Spleen (tissue), 11 donors: ENCODE data around the gene LATS1. TPM values are rescaled to one million over a fixed set of nuclear protein-coding genes. Genes with fewer than 3 reads are reported as not detected.

Experiments
- DNase-seq: peaks from one replicate; pipeline ENCODE4 v3.0.0-alpha.2; 2020
- H3K27ac ChIP-seq, 8 donors: fragments of 200-600 bp; sonication (generic) in 7 of 8; 1 replicate in 4 of 8; 2 replicates in 4 of 8; pipeline versions ENCODE4 v1.5.0 to v1.8.0; 2016 to 2021; ENCODE audit warnings: inconsistent platforms in 4 of 8, mild to moderate bottlenecking in 4 of 8, moderate library complexity in 1 of 8
- H3K27me3 ChIP-seq, 7 donors: fragments of 200-600 bp; sonication (generic) in 6 of 7; replicated peaks in 1 of 7; 1 replicate in 4 of 7; 2 replicates in 3 of 7; pipeline versions ENCODE4 v1.5.0 to v1.8.0; 2016 to 2021; ENCODE audit warnings: inconsistent platforms in 3 of 7, mild to moderate bottlenecking in 1 of 7
- H3K36me3 ChIP-seq, 6 donors: fragments of 200-600 bp; sonication (generic) in 5 of 6; 1 replicate in 4 of 6; 2 replicates in 2 of 6; pipeline versions ENCODE4 v1.5.0 to v1.8.0; 2016 to 2021; ENCODE audit warnings: inconsistent platforms in 2 of 6
- H3K4me1 ChIP-seq, 6 donors: fragments of 200-600 bp; sonication (generic) in 5 of 6; 1 replicate in 3 of 6; 2 replicates in 3 of 6; pipeline versions ENCODE4 v1.5.0 to v1.8.0; 2016 to 2021; ENCODE audit warnings: inconsistent platforms in 3 of 6
- H3K4me3 ChIP-seq, 8 donors: fragments of 200-600 bp; sonication (generic) in 7 of 8; 1 replicate in 4 of 8; 2 replicates in 4 of 8; pipeline versions ENCODE4 v1.5.0 to v1.8.0; 2016 to 2021; ENCODE audit warnings: inconsistent platforms in 4 of 8, mild to moderate bottlenecking in 4 of 8, moderate library complexity in 2 of 8
- H3K9me3 ChIP-seq, 8 donors: fragments of 200-600 bp; sonication (generic) in 7 of 8; 1 replicate in 4 of 8; 2 replicates in 4 of 8; pipeline versions ENCODE4 v1.5.0 to v1.8.0; 2016 to 2021; ENCODE audit warnings: inconsistent platforms in 4 of 8
- POLR2A ChIP-seq, 3 donors: fragments of 450-650 bp; IDR thresholded peaks; one replicate each; pipeline ENCODE4 v1.5.1; 2017; ENCODE audit warnings: antibody characterized with exemption in 3 of 3, mild to moderate bottlenecking in 1 of 3
- POLR2AphosphoS5 ChIP-seq, 3 donors: sonication (generic); formaldehyde crosslinking; IDR thresholded peaks; one replicate each; pipeline ENCODE4 v1.5.1; 2017; ENCODE audit warnings: antibody characterized with exemption in 3 of 3
- WGBS, 5 donors: extraction: QIAGEN DNeasy Blood & Tissue Kit in 3 of 5; methylation state at CpG; one replicate each; pipeline versions ENCODE4 v1.1.5 to v1.1.7; 2013 to 2018; 5-methylcytosine and 5-hydroxymethylcytosine counted together
- intact Hi-C: fragments of 100-400 bp; cut with DNase I; formaldehyde crosslinking; loops from one replicate; pipeline ENCODE4 v1.15.0; 2023; ENCODE audit warnings: low total_unique reads
- polyA plus RNA-seq, 3 donors: library from polyadenylated mRNA; stranded (reverse); fragments of 200-250 nt; gene quantifications; one replicate each; pipeline ENCODE4 v1.2.1, GENCODE V29; 2013
- total RNA-seq, 7 donors: library from RNA; depleted of rRNA in 3 of 7; stranded (reverse); fragments of >200 nt in 3 of 7; fragmentation: NEBNext Ultra II Directional in 4 of 7; extraction: Animal tissue kit (Norgen Biotek cat#: 25700) in 4 of 7; gene quantifications; one replicate each; pipeline versions ENCODE4 v1.1.0 to v1.2.1, GENCODE V29; 2016 to 2021
- TF ChIP-seq, protein P1 (sequence below), 11 experiments: fragments of 200-600 bp in 7 of 11; fragments of 450-650 bp in 4 of 11; sonication (generic) in 4 of 11; IDR thresholded peaks in 8 of 11; conservative IDR thresholded peaks in 3 of 11; 1 replicate in 7 of 11; 2 replicates in 4 of 11; pipeline versions ENCODE4 v1.4.0 to v1.8.0; 2016 to 2021; ENCODE audit warnings: antibody characterized with exemption in 11 of 11, inconsistent platforms in 4 of 11, mild to moderate bottlenecking in 1 of 11
- donor health status: healthy with polysubstance abuse.
- donor health status: DM: no; HTN: no; CAD: no; lungs with moderate emphysema.
- donor health status: DM: no; HTN: no; CAD: no.
- donor health status: Bipolar disorder and iron deficiency.
- donor health status: healthy.
- donor health status: DM: no; HTN: no; CAD: no.
- donor health status: DM: yes; HTN: yes; CAD: no.

Gene LATS1
- total and polyA plus RNA-seq, 10 donors: 5.0 to 40.9 (median 33.5) TPM

DNA sequence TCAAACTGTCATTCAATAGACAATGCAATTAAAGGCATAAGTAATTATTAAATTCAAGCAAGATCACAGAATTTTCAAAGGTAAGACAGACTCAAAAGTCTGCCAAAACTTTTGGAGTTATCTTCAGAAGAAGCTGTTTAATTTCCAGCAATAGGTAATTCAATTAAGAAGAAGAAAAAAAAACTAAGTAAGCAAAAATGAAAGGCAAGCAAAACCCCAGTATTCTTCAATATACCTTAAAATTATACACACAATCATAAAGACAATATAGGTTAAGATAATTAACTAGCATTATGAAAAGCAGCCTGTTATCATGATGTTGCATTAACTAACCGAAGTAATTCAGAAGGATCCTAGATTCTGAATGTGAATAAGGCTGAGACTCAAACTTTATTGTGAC is 3.5 kb downstream of the LATS1 start:
- Histone ChIP-seq H3K9me3 (no peaks in the 10 kb centered on the region), H3K27ac (no peak overlapping the region), H3K4me3 (no peak overlapping the region), H3K36me3 (peaks cover 0 to 13% (median 2%) of the 10 kb centered on the region in 6 donors), H3K4me1 (peaks cover 23 to 90% (median 71%) of the 10 kb centered on the region in 6 donors), H3K27me3 (no peaks in the 10 kb centered on the region)
- 90 to 98% (median 93%) methylated on average over 1 of the region's 1 CpG for WGBS, 5 donors
- intact Hi-C loops: loop anchor here (10.0 kb wide), 2 partner anchors 70 to 150 kb away; partner anchors contain the start of genes GINM1 and KATNA1
- no peak for DNase-seq
- TF ChIP-seq, protein P1, sequence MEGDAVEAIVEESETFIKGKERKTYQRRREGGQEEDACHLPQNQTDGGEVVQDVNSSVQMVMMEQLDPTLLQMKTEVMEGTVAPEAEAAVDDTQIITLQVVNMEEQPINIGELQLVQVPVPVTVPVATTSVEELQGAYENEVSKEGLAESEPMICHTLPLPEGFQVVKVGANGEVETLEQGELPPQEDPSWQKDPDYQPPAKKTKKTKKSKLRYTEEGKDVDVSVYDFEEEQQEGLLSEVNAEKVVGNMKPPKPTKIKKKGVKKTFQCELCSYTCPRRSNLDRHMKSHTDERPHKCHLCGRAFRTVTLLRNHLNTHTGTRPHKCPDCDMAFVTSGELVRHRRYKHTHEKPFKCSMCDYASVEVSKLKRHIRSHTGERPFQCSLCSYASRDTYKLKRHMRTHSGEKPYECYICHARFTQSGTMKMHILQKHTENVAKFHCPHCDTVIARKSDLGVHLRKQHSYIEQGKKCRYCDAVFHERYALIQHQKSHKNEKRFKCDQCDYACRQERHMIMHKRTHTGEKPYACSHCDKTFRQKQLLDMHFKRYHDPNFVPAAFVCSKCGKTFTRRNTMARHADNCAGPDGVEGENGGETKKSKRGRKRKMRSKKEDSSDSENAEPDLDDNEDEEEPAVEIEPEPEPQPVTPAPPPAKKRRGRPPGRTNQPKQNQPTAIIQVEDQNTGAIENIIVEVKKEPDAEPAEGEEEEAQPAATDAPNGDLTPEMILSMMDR (IDR thresholded peaks at IDR 0.05 in 8 of 11, conservative IDR thresholded peaks at IDR 0.05 in 3 of 11): no peak
- TF ChIP-seq POLR2AphosphoS5 (IDR thresholded peaks at IDR 0.05) (no peak), POLR2A (IDR thresholded peaks at IDR 0.05) (no peak)

DNA sequence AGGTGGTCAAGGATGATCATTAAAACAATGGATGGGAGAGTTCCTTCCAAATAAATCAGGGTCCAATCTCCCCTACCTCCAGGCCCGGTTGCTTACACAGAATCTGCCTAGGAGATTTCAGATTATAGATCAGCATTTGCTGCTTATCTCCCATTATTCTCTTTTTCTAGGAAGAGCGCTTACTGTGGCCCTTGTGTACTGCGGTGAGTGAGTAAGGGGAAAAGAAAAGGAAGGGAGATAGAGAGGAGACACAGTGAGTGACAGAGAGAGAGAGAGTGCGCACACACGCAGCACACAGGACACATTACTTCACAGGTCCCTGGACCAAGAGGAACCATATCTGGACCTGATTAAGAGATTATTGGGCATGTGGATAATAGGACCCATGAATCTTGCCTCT is 6.2 kb downstream of the LATS1 start:
- H3K4me1 ChIP-seq: peaks cover 20 to 100% (median 81%) of the 10 kb centered on the region in 6 donors
- H3K9me3 ChIP-seq: no peaks in the 10 kb centered on the region
- no peak overlapping the region for H3K27ac ChIP-seq
- H3K27me3 ChIP-seq: no peaks in the 10 kb centered on the region
- WGBS, 5 donors: 94 to 97% (median 95%) methylated on average over 5 of the region's 5 CpGs
- TF ChIP-seq POLR2A (IDR thresholded peaks at IDR 0.05) (no peak), POLR2AphosphoS5 (IDR thresholded peaks at IDR 0.05) (no peak)
- TF ChIP-seq, protein P1 (IDR thresholded peaks at IDR 0.05 in 8 of 11, conservative IDR thresholded peaks at IDR 0.05 in 3 of 11): no peak
- DNase-seq: no peak
- peaks cover 0 to 13% (median 2%) of the 10 kb centered on the region in 6 donors for H3K36me3 ChIP-seq
- no peak overlapping the region for H3K4me3 ChIP-seq
- intact Hi-C loops: loop anchor here (10.0 kb wide), 2 partner anchors 67 to 147 kb away; partner anchors contain the start of genes GINM1 and KATNA1

DNA sequence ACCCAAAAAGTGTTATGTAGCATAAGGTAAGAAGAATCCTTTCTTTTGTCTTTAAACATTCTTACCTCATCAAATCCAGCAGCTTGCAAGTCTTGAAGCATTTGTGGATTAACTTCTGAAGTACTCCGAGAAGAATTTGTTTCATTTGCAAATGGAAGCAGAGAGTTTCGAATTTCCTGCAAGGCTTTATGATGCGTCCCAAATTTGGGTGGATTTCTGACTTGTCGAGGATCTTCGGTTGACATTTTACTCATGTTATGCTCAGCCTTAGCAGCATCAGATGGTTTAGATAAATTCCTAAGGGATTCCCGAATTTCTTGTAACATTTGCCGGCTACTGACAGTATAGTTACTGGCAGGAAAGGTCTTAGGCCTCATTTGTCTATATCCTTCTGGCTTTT is 16.2 kb downstream of the LATS1 start:
- intact Hi-C loops: no loop called here
- WGBS, 5 donors: 74 to 91% (median 85%) methylated on average over 7 of the region's 7 CpGs
- H3K36me3 ChIP-seq: peaks cover 0 to 53% (median 10%) of the 10 kb centered on the region in 6 donors
- no peaks in the 10 kb centered on the region for H3K27me3 ChIP-seq
- peaks cover 6 to 95% (median 39%) of the 10 kb centered on the region in 6 donors for H3K4me1 ChIP-seq
- H3K27ac ChIP-seq: no peak overlapping the region
- no peak for DNase-seq
- TF ChIP-seq POLR2A (IDR thresholded peaks at IDR 0.05) (no peak), POLR2AphosphoS5 (IDR thresholded peaks at IDR 0.05) (no peak)
- TF ChIP-seq, protein P1 (IDR thresholded peaks at IDR 0.05 in 8 of 11, conservative IDR thresholded peaks at IDR 0.05 in 3 of 11): no peak
- no peaks in the 10 kb centered on the region for H3K9me3 ChIP-seq
- no peak overlapping the region for H3K4me3 ChIP-seq

DNA sequence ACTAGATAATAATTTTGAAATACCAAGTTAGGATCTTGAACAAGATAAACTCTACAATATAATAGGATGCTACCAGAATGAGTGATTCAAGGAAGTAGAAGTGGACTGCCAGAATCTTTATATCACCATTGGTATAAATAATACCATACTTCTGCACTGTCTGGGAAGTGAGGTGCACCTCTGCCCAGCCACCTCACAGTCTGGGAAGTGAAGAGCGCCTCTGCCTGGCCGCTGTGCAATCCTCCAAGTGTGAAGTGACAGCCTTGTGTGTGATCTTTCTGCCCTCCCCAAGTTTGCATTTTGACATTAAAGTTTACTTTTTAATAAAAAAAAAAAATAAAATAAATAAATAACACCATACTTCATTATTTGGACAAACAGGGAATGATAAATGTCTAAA is 18.8 kb downstream of the LATS1 start:
- Histone ChIP-seq H3K9me3 (no peaks in the 10 kb centered on the region), H3K27me3 (no peaks in the 10 kb centered on the region), H3K4me1 (peaks cover 6 to 76% (median 25%) of the 10 kb centered on the region in 6 donors), H3K36me3 (peaks cover 0 to 77% (median 18%) of the 10 kb centered on the region in 6 donors), H3K27ac (no peak overlapping the region), H3K4me3 (no peak overlapping the region)
- 91 to 100% (median 98%) methylated on average over 2 of the region's 2 CpGs for WGBS, 5 donors
- DNase-seq: no peak
- TF ChIP-seq POLR2AphosphoS5 (IDR thresholded peaks at IDR 0.05) (no peak), POLR2A (IDR thresholded peaks at IDR 0.05) (no peak)
- TF ChIP-seq, protein P1 (IDR thresholded peaks at IDR 0.05 in 8 of 11, conservative IDR thresholded peaks at IDR 0.05 in 3 of 11): no peak
- intact Hi-C loops: no loop called here
